Activated naive CD8-positive, alpha-beta T cell (primary cell): ENCODE results near the gene ZNF398.
A peak's percentile ranks its signal among the peaks of the same experiment; 100 is the strongest.

ENCODE experiments used
- H3K27ac Mint-ChIP-seq: one replicate; pipeline ENCODE4 v1.8.0; 2021; ENCODE audit warnings: mixed read lengths
- H3K27me3 Mint-ChIP-seq: one replicate; pipeline ENCODE4 v1.8.0; 2021; ENCODE audit warnings: mixed read lengths
- H3K36me3 Mint-ChIP-seq: one replicate; pipeline ENCODE4 v1.8.0; 2021; ENCODE audit warnings: mixed read lengths
- H3K4me1 Mint-ChIP-seq: one replicate; pipeline ENCODE4 v1.8.0; 2021; ENCODE audit warnings: low read depth, mixed read lengths
- H3K4me3 Mint-ChIP-seq: one replicate; pipeline ENCODE4 v1.8.0; 2021; ENCODE audit warnings: mild to moderate bottlenecking, mixed read lengths
- H3K9me3 Mint-ChIP-seq: one replicate; pipeline ENCODE4 v1.8.0; 2021; ENCODE audit warnings: low read depth, mixed read lengths

Gene ZNF398

GRCh38 chr7:149199234-149199995, 52.2 kb downstream of the ZNF398 start:
- no peaks in the 10 kb centered on the region for H3K27me3 Mint-ChIP-seq
- H3K9me3 Mint-ChIP-seq, result no peaks in the 10 kb centered on the region
- peak overlapping the region; percentile 39 for H3K4me3 Mint-ChIP-seq
- peak overlapping the region; percentile 81 for H3K27ac Mint-ChIP-seq
- peaks cover 24% of the 10 kb centered on the region for H3K36me3 Mint-ChIP-seq
- peaks cover 39% of the 10 kb centered on the region for H3K4me1 Mint-ChIP-seq

GRCh38 chr7:149202831-149203231, 55.6 kb downstream of the ZNF398 start:
- Mint-ChIP-seq H3K4me3 (no peak overlapping the region), H3K36me3 (peaks cover 24% of the 10 kb centered on the region), H3K27ac (no peak overlapping the region), H3K27me3 (no peaks in the 10 kb centered on the region), H3K4me1 (peaks cover 23% of the 10 kb centered on the region), H3K9me3 (no peaks in the 10 kb centered on the region)

- H3K36me3 Mint-ChIP-seq, result peaks cover 20% of the 10 kb centered on the region
- H3K9me3 Mint-ChIP-seq, result no peaks in the 10 kb centered on the region
- H3K4me1 Mint-ChIP-seq, result peaks cover 18% of the 10 kb centered on the region
- no peaks in the 10 kb centered on the region for H3K27me3 Mint-ChIP-seq
- no peak overlapping the region for H3K4me3 Mint-ChIP-seq
- no peak overlapping the region for H3K27ac Mint-ChIP-seq
Observed at GRCh38 chr7:149205690-149206381, 58.6 kb downstream of the ZNF398 start.

- no peak overlapping the region for H3K27ac Mint-ChIP-seq
- H3K36me3 Mint-ChIP-seq, result peaks cover 15% of the 10 kb centered on the region
- H3K27me3 Mint-ChIP-seq, result no peaks in the 10 kb centered on the region
- H3K4me1 Mint-ChIP-seq, result peaks cover 11% of the 10 kb centered on the region
- no peak overlapping the region for H3K4me3 Mint-ChIP-seq
- H3K9me3 Mint-ChIP-seq, result no peaks in the 10 kb centered on the region
Observed at GRCh38 chr7:149207324-149208035, 60.2 kb downstream of the ZNF398 start.

- Mint-ChIP-seq H3K9me3 (no peaks in the 10 kb centered on the region), H3K27ac (peak overlapping the region; percentile 85), H3K4me1 (peaks cover 9% of the 10 kb centered on the region), H3K4me3 (peak overlapping the region; percentile 57), H3K27me3 (no peaks in the 10 kb centered on the region), H3K36me3 (peaks cover 10% of the 10 kb centered on the region)
Observed at GRCh38 chr7:149209518-149210269, 62.4 kb downstream of the ZNF398 start.

GRCh38 chr7:149210551-149210950, 63.3 kb downstream of the ZNF398 start:
- H3K4me3 Mint-ChIP-seq, result no peak overlapping the region
- H3K4me1 Mint-ChIP-seq, result peaks cover 9% of the 10 kb centered on the region
- H3K36me3 Mint-ChIP-seq, result peaks cover 10% of the 10 kb centered on the region
- no peaks in the 10 kb centered on the region for H3K27me3 Mint-ChIP-seq
- H3K9me3 Mint-ChIP-seq, result no peaks in the 10 kb centered on the region
- H3K27ac Mint-ChIP-seq, result no peak overlapping the region

GRCh38 chr7:149214020-149214720, 66.9 kb downstream of the ZNF398 start:
- H3K27me3 Mint-ChIP-seq, result no peaks in the 10 kb centered on the region
- H3K4me1 Mint-ChIP-seq, result peaks cover 8% of the 10 kb centered on the region
- H3K36me3 Mint-ChIP-seq, result peaks cover 10% of the 10 kb centered on the region
- no peaks in the 10 kb centered on the region for H3K9me3 Mint-ChIP-seq
- H3K4me3 Mint-ChIP-seq, result no peak overlapping the region
- no peak overlapping the region for H3K27ac Mint-ChIP-seq

- H3K36me3 Mint-ChIP-seq, result peaks cover 7% of the 10 kb centered on the region
Observed at GRCh38 chr7:149216402-149216801, 69.1 kb downstream of the ZNF398 start.

GRCh38 chr7:149217570-149217969, 70.3 kb downstream of the ZNF398 start:
- H3K9me3 Mint-ChIP-seq, result no peaks in the 10 kb centered on the region
- peaks cover 4% of the 10 kb centered on the region for H3K36me3 Mint-ChIP-seq
- H3K4me1 Mint-ChIP-seq, result no peaks in the 10 kb centered on the region
- H3K4me3 Mint-ChIP-seq, result no peak overlapping the region
- H3K27me3 Mint-ChIP-seq, result no peaks in the 10 kb centered on the region
- H3K27ac Mint-ChIP-seq, result no peak overlapping the region

More at GRCh38 chr7:149216402-149216801, 69.1 kb downstream of the ZNF398 start:
- no peaks in the 10 kb centered on the region for H3K9me3 Mint-ChIP-seq
- no peaks in the 10 kb centered on the region for H3K27me3 Mint-ChIP-seq
- no peak overlapping the region for H3K4me3 Mint-ChIP-seq
- no peaks in the 10 kb centered on the region for H3K4me1 Mint-ChIP-seq
- H3K27ac Mint-ChIP-seq, result no peak overlapping the region

GRCh38 chr7:149218469-149219420, 71.5 kb downstream of the ZNF398 start:
- Mint-ChIP-seq H3K4me1 (no peaks in the 10 kb centered on the region), H3K4me3 (no peak overlapping the region), H3K9me3 (no peaks in the 10 kb centered on the region), H3K27me3 (no peaks in the 10 kb centered on the region), H3K27ac (no peak overlapping the region), H3K36me3 (peaks cover 2% of the 10 kb centered on the region)

- Mint-ChIP-seq H3K4me3 (no peak overlapping the region), H3K9me3 (no peaks in the 10 kb centered on the region), H3K4me1 (no peaks in the 10 kb centered on the region), H3K27me3 (no peaks in the 10 kb centered on the region), H3K27ac (no peak overlapping the region), H3K36me3 (peaks cover 4% of the 10 kb centered on the region)
Observed at GRCh38 chr7:149220534-149220933, 73.3 kb downstream of the ZNF398 start.

- no peaks in the 10 kb centered on the region for H3K27me3 Mint-ChIP-seq
- no peak overlapping the region for H3K4me3 Mint-ChIP-seq
- H3K36me3 Mint-ChIP-seq, result peaks cover 4% of the 10 kb centered on the region
- H3K9me3 Mint-ChIP-seq, result no peaks in the 10 kb centered on the region
- no peak overlapping the region for H3K27ac Mint-ChIP-seq
- H3K4me1 Mint-ChIP-seq, result no peaks in the 10 kb centered on the region
Observed at GRCh38 chr7:149223176-149223575, 75.9 kb downstream of the ZNF398 start.

- Mint-ChIP-seq H3K4me1 (no peaks in the 10 kb centered on the region), H3K4me3 (no peak overlapping the region), H3K27ac (no peak overlapping the region), H3K36me3 (peaks cover 4% of the 10 kb centered on the region), H3K9me3 (no peaks in the 10 kb centered on the region), H3K27me3 (no peaks in the 10 kb centered on the region)
Observed at GRCh38 chr7:149223761-149224160, 76.5 kb downstream of the ZNF398 start.
